MCF 10A (cell line): Measurements from ENCODE around the gene ODAD2. TPM values are rescaled to one million over a fixed set of nuclear protein-coding genes. Genes with fewer than 3 reads are reported as not detected.

Experiments used
- BruUV-seq: library from RNA; stranded (reverse); fragments of 400-500 nt; replicated peaks from 2 replicates; lab custom pipeline; 2021; lab: Mats Ljungman, UMichigan
- CTCF ChIA-PET: fragments of 300-600 bp; sonication (Branson Sonifier 250); formaldehyde crosslinking; extraction: SDS; loops from one replicate; lab custom pipeline; 2021; ENCODE audit warnings: antibody characterized with exemption, inconsistent platforms; lab: Yijun Ruan, JAX
- POLR2A ChIA-PET: fragments of 300-600, 350-650 bp; sonication (Branson Sonifier 250); formaldehyde crosslinking; extraction: SDS; loops from one replicate; lab custom pipeline; 2020; ENCODE audit warnings: antibody characterized with exemption, inconsistent platforms; lab: Yijun Ruan, JAX
- DNase-seq: peaks from one replicate; pipeline ENCODE4 v3.0.0-alpha.2; 2018; ENCODE audit not compliant: unreplicated experiment
- H3K27ac Mint-ChIP-seq: one replicate; pipeline ENCODE4 v1.8.0; 2022; ENCODE audit warnings: mild to moderate bottlenecking, low read depth, mixed read lengths; ENCODE audit not compliant: unreplicated experiment
- H3K27me3 Mint-ChIP-seq: one replicate; pipeline ENCODE4 v1.8.0; 2022; ENCODE audit warnings: mixed read lengths; ENCODE audit not compliant: insufficient read depth, unreplicated experiment
- H3K36me3 Mint-ChIP-seq: one replicate; pipeline ENCODE4 v1.8.0; 2022; ENCODE audit warnings: mild to moderate bottlenecking, moderate library complexity, mixed read lengths; ENCODE audit not compliant: insufficient read depth, unreplicated experiment
- H3K4me1 Mint-ChIP-seq: one replicate; pipeline ENCODE4 v1.8.0; 2022; ENCODE audit warnings: mixed read lengths; ENCODE audit not compliant: insufficient read depth, unreplicated experiment
- H3K4me3 Mint-ChIP-seq: one replicate; pipeline ENCODE4 v1.8.0; 2022; ENCODE audit warnings: mild to moderate bottlenecking, moderate library complexity, mixed read lengths; ENCODE audit not compliant: unreplicated experiment
- H3K9me3 Mint-ChIP-seq: one replicate; pipeline ENCODE4 v1.8.0; 2022; ENCODE audit warnings: mixed read lengths; ENCODE audit not compliant: unreplicated experiment
- intact Hi-C: fragments of 100-400 bp; cut with micrococcal nuclease; formaldehyde crosslinking; loops from 2 replicates; pipeline ENCODE4 v1.14.1; 2022
- total RNA-seq: library from RNA; stranded (reverse); gene quantifications from 2 replicates; pipeline ENCODE4 v1.2.3, GENCODE V29; 2022
- TF ChIP-seq, protein P1 (sequence below): fragments of 200-600 bp; IDR thresholded peaks from one replicate; pipeline ENCODE4 v1.8.0; 2022; ENCODE audit warnings: antibody characterized with exemption, mild to moderate bottlenecking; ENCODE audit not compliant: unreplicated experiment

The ODAD2 gene
- total RNA-seq, 1 experiment from 2014 or later: 0.28 TPM

DNA sequence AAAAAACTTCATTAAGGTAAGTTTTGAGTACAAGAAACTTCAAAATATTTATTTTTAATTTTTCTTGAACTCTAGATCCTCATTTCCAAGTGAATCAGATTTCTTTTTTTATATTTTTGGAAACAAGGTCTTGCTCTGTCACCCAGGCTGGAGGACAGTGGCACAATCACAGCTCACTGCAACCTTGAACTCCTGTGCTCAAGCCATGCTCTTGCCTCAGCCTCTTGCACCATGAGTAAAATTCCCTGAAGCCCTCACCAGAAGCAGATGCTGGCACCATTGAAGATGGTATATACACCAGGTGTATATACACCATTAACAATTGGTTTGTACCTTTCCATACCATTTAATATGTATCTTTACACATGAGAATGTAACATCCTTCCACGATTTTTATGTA, 45.1 kb upstream of the ODAD2 start:
- Mint-ChIP-seq H3K9me3 (no peaks in the 10 kb centered on the region), H3K4me1 (no peaks in the 10 kb centered on the region), H3K4me3 (no peak overlapping the region), H3K27me3 (no peaks in the 10 kb centered on the region), H3K36me3 (no peaks in the 10 kb centered on the region), H3K27ac (no peak overlapping the region)
- CTCF ChIA-PET: no interaction called here
- BruUV-seq: no TSS peak
- TF ChIP-seq, protein P1, sequence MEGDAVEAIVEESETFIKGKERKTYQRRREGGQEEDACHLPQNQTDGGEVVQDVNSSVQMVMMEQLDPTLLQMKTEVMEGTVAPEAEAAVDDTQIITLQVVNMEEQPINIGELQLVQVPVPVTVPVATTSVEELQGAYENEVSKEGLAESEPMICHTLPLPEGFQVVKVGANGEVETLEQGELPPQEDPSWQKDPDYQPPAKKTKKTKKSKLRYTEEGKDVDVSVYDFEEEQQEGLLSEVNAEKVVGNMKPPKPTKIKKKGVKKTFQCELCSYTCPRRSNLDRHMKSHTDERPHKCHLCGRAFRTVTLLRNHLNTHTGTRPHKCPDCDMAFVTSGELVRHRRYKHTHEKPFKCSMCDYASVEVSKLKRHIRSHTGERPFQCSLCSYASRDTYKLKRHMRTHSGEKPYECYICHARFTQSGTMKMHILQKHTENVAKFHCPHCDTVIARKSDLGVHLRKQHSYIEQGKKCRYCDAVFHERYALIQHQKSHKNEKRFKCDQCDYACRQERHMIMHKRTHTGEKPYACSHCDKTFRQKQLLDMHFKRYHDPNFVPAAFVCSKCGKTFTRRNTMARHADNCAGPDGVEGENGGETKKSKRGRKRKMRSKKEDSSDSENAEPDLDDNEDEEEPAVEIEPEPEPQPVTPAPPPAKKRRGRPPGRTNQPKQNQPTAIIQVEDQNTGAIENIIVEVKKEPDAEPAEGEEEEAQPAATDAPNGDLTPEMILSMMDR: no peak
- DNase-seq: no peak
- POLR2A ChIA-PET: interaction anchor here (1.2 kb wide), 1 partner anchor 7 kb away, joined by 3 read pairs; no protein-coding TSS in a partner anchor
- intact Hi-C loops: no loop called here

DNA sequence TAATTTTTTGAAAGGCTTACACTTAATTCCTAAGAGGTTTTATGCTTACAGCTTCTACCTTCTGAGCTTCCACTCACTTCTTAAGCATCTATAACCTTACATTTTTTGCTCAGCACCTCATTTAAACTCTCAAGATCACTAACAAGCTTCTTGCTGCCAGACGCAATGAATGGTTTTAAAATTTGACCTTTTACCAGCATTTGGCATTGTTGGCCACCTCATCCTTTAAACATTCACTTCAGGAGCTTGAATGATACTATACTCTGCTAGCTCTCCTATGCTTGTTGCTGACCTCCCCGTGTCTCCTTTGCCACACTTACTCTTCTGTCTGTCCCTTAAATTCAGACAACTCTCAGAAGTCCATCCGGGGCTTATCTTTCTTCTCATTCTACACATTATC, 37.7 kb upstream of the ODAD2 start:
- H3K9me3 Mint-ChIP-seq: no peaks in the 10 kb centered on the region
- BruUV-seq: no TSS peak
- ChIA-PET POLR2A (no interaction called here), CTCF (no interaction called here)
- no peak for DNase-seq
- H3K27ac Mint-ChIP-seq: no peak overlapping the region
- TF ChIP-seq, protein P1: no peak
- H3K27me3 Mint-ChIP-seq: no peaks in the 10 kb centered on the region
- H3K36me3 Mint-ChIP-seq: no peaks in the 10 kb centered on the region
- intact Hi-C loops: no loop called here
- no peak overlapping the region for H3K4me3 Mint-ChIP-seq
- H3K4me1 Mint-ChIP-seq: no peaks in the 10 kb centered on the region

DNA sequence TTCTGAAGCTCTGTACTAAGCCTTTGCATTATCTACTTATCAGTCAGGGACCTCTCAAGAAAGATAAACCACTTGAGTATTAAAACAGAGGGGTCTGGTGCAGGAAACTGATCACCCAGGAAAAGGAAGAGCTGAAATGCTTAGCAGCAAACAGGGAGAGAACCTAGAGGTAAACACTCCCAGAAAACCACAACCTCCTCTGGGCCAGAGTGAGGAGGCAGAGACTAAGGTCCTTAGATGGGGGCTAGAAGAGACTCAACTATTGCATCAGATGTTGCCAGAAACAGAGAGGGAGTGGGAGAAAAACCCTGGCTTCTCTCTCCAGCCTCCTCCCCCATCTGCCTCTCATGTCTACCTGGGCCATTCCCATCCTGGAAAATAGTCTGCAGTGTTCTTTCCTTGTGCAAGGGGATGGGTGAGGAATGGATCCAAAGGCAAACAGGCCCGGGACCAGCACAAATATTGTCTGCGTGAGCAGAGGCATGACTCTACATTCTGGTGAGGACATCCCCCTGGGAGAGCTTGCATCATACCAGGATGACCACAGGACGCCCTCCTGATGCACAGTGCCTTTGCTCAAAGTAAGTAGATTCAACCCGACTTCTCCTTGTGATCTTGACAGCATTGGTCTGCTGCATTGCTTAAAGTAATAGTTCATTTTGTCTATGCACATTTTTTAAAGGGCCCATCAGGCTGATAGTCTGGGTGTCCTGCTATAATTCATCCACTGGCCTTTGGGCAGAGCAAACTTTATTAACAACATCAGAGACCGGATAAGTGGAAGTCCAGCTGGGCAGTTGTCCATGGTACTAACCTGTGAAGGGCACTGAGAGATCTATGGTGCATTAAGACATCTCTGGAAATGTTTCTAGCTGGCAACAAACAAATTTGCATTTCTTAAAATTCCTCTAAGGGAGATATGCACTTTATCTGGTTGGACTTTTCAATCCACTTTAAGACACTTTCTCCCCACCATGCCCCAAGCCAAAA, 22.4 kb upstream of the ODAD2 start:
- CTCF ChIA-PET: no interaction called here
- Mint-ChIP-seq H3K4me3 (no peak overlapping the region), H3K36me3 (no peaks in the 10 kb centered on the region), H3K27ac (no peak overlapping the region), H3K4me1 (no peaks in the 10 kb centered on the region), H3K9me3 (no peaks in the 10 kb centered on the region), H3K27me3 (no peaks in the 10 kb centered on the region)
- intact Hi-C loops: no loop called here
- DNase-seq: peak; percentile 6
- TF ChIP-seq, protein P1: no peak
- BruUV-seq: no TSS peak
- POLR2A ChIA-PET: no interaction called here

DNA sequence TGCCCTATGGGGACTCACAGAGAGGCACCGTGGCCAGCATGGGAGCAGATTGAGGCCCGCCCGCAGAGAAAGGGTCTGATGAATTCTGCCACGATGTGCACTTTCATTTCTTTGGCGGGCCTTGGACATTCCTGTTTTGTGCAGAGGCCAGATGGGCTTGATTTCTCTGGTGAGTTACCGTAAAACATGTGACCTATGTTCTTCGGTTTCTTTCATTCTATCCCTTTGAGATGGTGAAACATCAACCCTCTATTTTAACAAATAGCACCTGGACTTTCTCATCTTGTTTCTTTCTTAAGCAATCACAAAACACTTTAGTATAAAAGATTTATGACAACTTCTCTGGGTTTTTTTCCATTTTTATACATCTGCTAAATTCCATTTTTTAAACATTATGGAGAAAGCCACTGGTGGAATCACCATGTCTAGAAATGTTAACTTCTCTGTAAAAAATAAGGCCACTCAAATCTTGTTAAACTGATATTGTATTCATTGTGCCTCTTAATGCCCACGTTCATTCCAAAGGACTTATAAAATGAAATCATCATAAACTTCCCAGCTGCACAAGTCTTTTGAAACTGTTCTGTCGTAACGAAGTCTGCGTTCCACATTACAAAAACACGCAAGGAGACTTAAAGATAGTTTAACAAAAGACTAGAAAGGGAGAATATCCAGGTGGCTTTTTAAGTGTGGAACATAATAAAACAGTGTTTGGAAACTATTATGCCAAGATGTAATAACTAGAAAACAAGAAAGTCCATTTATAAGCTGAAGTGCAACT, 21.4 kb upstream of the ODAD2 start:
- H3K36me3 Mint-ChIP-seq: no peaks in the 10 kb centered on the region
- intact Hi-C loops: no loop called here

More for the DNA sequence above, 21.4 kb upstream of the ODAD2 start:
- Mint-ChIP-seq H3K27me3 (no peaks in the 10 kb centered on the region), H3K4me3 (no peak overlapping the region), H3K9me3 (no peaks in the 10 kb centered on the region), H3K4me1 (no peaks in the 10 kb centered on the region), H3K27ac (no peak overlapping the region)
- TF ChIP-seq, protein P1: no peak
- ChIA-PET CTCF (no interaction called here), POLR2A (no interaction called here)
- DNase-seq: no peak
- no TSS peak for BruUV-seq
